ENCODE results near the gene FAM98B.

GRCh38 chr15:38458646-38459045 is 4.7 kb downstream of the FAM98B start:
- TF ChIP-seq POLR2A (IDR thresholded peaks at IDR 0.05) (no peak), CTCF (IDR thresholded peaks at IDR 0.05) (no peak), POLR2AphosphoS5 (IDR thresholded peaks at IDR 0.05) (no peak), EP300 (IDR thresholded peaks at IDR 0.05) (no peak)
